ENCODE measurements around the gene PHOSPHO2.

Gene PHOSPHO2

GRCh38 chr2:169746240-169746639 is 52.0 kb downstream of the PHOSPHO2 start:
- TF ChIP-seq EZH2phosphoT487 (IDR thresholded peaks at IDR 0.05; ENCODE audit: low read length) (no peak), CTCF (IDR thresholded peaks at IDR 0.05; ENCODE audit: low read length) (no peak), EZH2 (optimal IDR thresholded peaks at IDR 0.05; ENCODE audit: low read depth, low read length) (no peak)

GRCh38 chr2:169748319-169748718 is 54.0 kb downstream of the PHOSPHO2 start:
- no peaks in the 10 kb centered on the region for H3K4me1 ChIP-seq (ENCODE audit: low read length)
- H3K36me3 ChIP-seq (replicated peaks; ENCODE audit: insufficient read depth, low read length), result no peaks in the 10 kb centered on the region
- H4K20me1 ChIP-seq (ENCODE audit: insufficient read depth, low read length), result no peaks in the 10 kb centered on the region
- H3K79me2 ChIP-seq (ENCODE audit: low read length), result no peaks in the 10 kb centered on the region
- H3K9me3 ChIP-seq (replicated peaks; ENCODE audit: insufficient read depth, low read length), result no peaks in the 10 kb centered on the region
- H3F3A ChIP-seq (ENCODE audit: insufficient read depth, low read length), result no peaks in the 10 kb centered on the region
- H2AFZ ChIP-seq (ENCODE audit: low read length), result no peak overlapping the region
- DNase-seq, result no peak
- H3K9ac ChIP-seq (ENCODE audit: low read length), result no peak overlapping the region
- H3K9me2 ChIP-seq (replicated peaks; ENCODE audit: insufficient read depth, low read length), result no peaks in the 10 kb centered on the region
- H3K4me3 ChIP-seq (ENCODE audit: low read length), result no peak overlapping the region
- no peaks in the 10 kb centered on the region for H3K27me3 ChIP-seq (replicated peaks; ENCODE audit: insufficient read depth, low read length)
- no peak overlapping the region for H3K27ac ChIP-seq (ENCODE audit: low read length)
- H3K4me2 ChIP-seq (ENCODE audit: low read depth, low read length), result no peak overlapping the region
- TF ChIP-seq EZH2phosphoT487 (IDR thresholded peaks at IDR 0.05; ENCODE audit: low read length), result no peak
- no peak for TF ChIP-seq CTCF (IDR thresholded peaks at IDR 0.05; ENCODE audit: low read length)
- no peak for TF ChIP-seq EZH2 (optimal IDR thresholded peaks at IDR 0.05; ENCODE audit: low read depth, low read length)

More at GRCh38 chr2:169746240-169746639, 52.0 kb downstream of the PHOSPHO2 start:
- DNase-seq, result no peak
- H3K9me2 ChIP-seq (replicated peaks; ENCODE audit: insufficient read depth, low read length), result no peaks in the 10 kb centered on the region
- H3K79me2 ChIP-seq (ENCODE audit: low read length), result no peaks in the 10 kb centered on the region
- H3K36me3 ChIP-seq (replicated peaks; ENCODE audit: insufficient read depth, low read length), result no peaks in the 10 kb centered on the region
- H3K27me3 ChIP-seq (replicated peaks; ENCODE audit: insufficient read depth, low read length), result no peaks in the 10 kb centered on the region
- no peak overlapping the region for H3K27ac ChIP-seq (ENCODE audit: low read length)
- no peaks in the 10 kb centered on the region for H3K9me3 ChIP-seq (replicated peaks; ENCODE audit: insufficient read depth, low read length)
- no peaks in the 10 kb centered on the region for H3K4me1 ChIP-seq (ENCODE audit: low read length)
- no peaks in the 10 kb centered on the region for H3F3A ChIP-seq (ENCODE audit: insufficient read depth, low read length)
- H2AFZ ChIP-seq (ENCODE audit: low read length), result no peak overlapping the region
- no peak overlapping the region for H3K9ac ChIP-seq (ENCODE audit: low read length)
- H3K4me2 ChIP-seq (ENCODE audit: low read depth, low read length), result no peak overlapping the region
- no peaks in the 10 kb centered on the region for H4K20me1 ChIP-seq (ENCODE audit: insufficient read depth, low read length)
- no peak overlapping the region for H3K4me3 ChIP-seq (ENCODE audit: low read length)
